Activated T-helper 9 cell treated with anti-CD3 and anti-CD28 coated beads, Interleukin-2, amount 50 U/mL, for 16 hours (primary cell): ENCODE data around the gene TMA16.

ENCODE experiments used
- DNase-seq: peaks from one replicate; pipeline ENCODE4 v3.0.0-alpha.2; 2020; ENCODE audit warnings: low read depth

TMA16 gene

GRCh38 chr4:163563592-163563991, 69.1 kb downstream of the TMA16 start:
- DNase-seq, result no peak

DNA sequence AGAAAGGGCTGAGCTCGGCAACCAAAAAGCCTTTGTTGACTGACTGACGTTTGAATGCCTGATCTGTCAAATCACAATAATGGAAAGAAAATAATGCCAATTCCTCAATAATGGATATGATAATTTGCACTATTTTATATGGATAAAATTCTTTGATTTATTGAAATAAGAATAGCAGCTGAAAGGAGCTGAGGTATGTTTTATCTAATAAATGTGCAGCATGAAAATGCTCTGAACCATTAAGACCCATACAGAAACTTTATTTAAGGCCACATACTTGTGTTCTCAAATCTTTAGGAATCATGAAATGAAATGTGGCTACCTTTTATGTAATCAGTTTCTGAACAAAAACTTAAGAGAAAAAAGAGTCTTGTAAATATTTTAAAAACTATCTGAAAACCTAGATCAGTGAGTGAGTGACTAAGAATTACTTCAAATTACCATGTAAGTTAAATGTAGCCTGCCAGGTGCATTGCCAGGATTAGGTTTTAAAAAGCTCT, 69.8 kb downstream of the TMA16 start:
- no peak for DNase-seq

GRCh38 chr4:163565226-163566135, 71.0 kb downstream of the TMA16 start:
- no peak for DNase-seq

GRCh38 chr4:163566257-163566796, 71.8 kb downstream of the TMA16 start:
- DNase-seq, result no peak

DNA sequence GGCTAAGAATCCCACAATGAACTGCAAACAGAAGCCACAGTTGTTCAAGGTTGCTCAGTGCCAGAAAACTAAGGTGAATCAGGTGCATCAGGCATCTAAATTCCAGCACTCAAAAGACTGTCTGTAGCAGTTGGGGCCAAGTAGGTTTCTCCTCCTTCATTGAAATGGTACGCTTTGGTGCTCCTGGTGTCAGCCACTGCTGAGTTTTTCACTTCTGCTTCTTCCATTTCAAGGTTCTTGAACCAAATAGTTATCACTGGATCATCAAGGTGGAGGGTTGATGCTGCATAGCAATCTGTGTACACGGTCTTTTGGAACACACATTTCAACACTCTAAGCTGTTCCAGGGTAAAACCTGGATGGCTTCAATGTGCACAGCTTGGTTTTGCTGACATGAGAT, 74.4 kb downstream of the TMA16 start:
- DNase-seq, result no peak
